ENCODE results near the gene DRAXIN. TPM values are rescaled to one million over a fixed set of nuclear protein-coding genes. Genes with fewer than 3 reads are reported as not detected.

The DRAXIN gene
- total RNA-seq, 4 donors from 2014 or later: 0.14 to 0.16 TPM; not detected in 2

DNA sequence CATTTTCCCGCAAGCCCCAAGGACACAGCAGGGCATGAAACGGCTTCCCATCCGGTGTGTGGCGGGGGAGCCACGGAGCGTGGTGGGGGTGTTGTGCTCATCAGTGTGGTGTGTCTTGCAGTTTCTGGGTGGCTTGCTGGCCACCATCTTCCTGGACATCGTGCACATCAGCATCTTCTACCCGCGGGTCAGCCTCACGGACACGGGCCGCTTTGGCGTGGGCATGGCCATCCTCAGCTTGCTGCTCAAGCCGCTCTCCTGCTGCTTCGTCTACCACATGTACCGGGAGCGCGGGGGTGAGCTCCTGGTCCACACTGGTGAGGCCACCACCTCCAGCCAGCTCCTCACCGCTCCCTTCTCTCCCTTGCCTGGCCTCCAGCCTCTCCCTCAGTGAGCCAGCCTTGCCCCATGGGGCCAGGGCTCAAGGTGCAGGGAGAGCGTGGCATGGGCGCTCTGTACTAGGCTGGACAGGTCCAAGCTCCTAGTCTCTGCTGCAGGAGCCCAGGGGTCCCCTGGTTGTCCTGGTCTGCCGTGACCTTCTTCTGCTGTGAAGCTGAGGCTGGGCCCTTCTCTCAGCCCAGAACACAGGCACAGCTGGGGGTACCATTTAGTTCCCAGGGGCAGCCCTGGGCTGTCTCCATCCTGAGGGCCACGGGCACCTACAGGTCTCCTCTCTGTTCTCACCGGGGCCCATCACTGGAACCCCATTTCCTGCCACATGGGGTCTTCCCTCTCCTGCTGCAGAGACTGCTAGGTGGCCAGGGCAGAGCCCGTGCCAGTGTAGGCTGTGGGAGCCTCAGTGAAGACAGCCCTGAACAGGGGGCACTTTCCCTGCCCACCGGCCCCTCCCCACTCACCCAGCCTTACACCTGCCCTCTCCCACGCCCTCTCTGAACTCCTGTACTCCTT lies 57.0 kb downstream of the DRAXIN start:
- in situ Hi-C loops (cut with MboI; ENCODE audit: low pct_ligation_motif_present in 1 of 4, low pct_unique_long_range_greater_than_20kb in 1 of 4, low sequenced_read_pairs in 3 of 4): no loop called here
- no peak for TF ChIP-seq POLR2AphosphoS5 (IDR thresholded peaks at IDR 0.05)
- no peak for TF ChIP-seq EP300 (IDR thresholded peaks at IDR 0.05; ENCODE audit: low read depth)
- no peak for TF ChIP-seq CTCF (IDR thresholded peaks at IDR 0.05)
- TF ChIP-seq POLR2A (IDR thresholded peaks at IDR 0.05): no peak
- intact Hi-C loops (cut with DNase I; ENCODE audit: low total_unique reads): no loop called here
- DNase-seq: no peak
- Histone ChIP-seq H3K27me3 (no peaks in the 10 kb centered on the region), H3K4me1 (no peaks in the 10 kb centered on the region), H3K9me3 (no peaks in the 10 kb centered on the region), H3K27ac (no peak overlapping the region), H3K36me3 (peaks cover 0 to 7% (median 0%) of the 10 kb centered on the region in 4 donors), H3K4me3 (no peak overlapping the region)
- WGBS, 2 donors (ENCODE audit: low coverage in 1 of 2): 92 to 100% methylated on average over 1 to 27 of the region's 27 CpGs

DNA sequence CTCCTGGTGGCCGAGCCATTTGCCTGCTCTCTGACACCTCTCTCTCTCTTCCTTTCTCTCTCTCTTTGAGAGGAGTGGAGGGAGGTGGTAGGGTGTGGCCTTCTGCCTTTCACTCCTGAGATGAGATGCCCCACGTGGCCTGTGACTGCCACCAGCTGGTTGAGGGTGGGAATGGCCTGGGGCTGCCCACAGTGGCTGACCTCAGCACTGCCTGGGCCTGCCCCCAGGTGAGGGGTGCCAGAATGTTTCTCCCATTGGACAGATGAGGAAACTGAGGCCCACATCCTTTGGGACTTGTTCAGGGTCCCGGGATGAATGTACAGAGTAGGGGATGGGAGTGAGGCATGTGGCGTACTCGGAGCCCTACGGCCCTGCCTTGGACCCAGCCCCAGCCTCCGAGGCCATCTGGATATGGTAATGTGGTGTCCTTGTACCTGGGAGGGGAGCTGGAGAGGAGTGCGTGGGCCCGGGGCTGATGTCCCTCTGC lies 57.7 kb downstream of the DRAXIN start:
- intact Hi-C loops (cut with DNase I; ENCODE audit: low total_unique reads) (no loop called here), in situ Hi-C loops (cut with MboI; ENCODE audit: low pct_ligation_motif_present in 1 of 4, low pct_unique_long_range_greater_than_20kb in 1 of 4, low sequenced_read_pairs in 3 of 4) (no loop called here)
- Histone ChIP-seq H3K36me3 (peaks cover 0 to 7% (median 0%) of the 10 kb centered on the region in 4 donors), H3K9me3 (no peaks in the 10 kb centered on the region), H3K4me3 (no peak overlapping the region), H3K27me3 (no peaks in the 10 kb centered on the region), H3K4me1 (no peaks in the 10 kb centered on the region), H3K27ac (no peak overlapping the region)
- DNase-seq: peak; percentile 47
- TF ChIP-seq POLR2AphosphoS5 (IDR thresholded peaks at IDR 0.05): no peak
- peak in 3 of 5 experiments; percentile 21 to 54 (median 48) for TF ChIP-seq CTCF (IDR thresholded peaks at IDR 0.05)
- WGBS, 2 donors (ENCODE audit: low coverage in 1 of 2): 79% methylated on average over 9 of the region's 9 CpGs; no CpG with 5 or more reads in 1 of the 2 donors

DNA sequence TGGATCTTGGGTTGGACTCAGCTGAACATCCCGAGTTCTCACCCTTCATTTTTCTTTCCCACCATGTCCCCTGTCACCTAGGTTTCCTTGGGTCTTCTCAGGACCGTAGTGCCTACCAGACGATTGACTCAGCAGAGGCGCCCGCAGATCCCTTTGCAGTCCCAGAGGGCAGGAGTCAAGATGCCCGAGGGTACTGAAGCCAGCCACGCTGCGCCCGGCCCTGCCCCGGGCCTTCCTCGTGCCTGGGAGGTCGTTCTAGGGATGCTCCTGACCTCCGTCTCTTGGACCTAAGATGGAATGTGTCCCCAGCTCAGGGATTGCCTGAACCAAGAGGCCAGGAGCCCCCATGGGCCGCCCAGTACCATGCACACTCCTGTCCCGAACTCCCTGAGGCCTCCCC lies 58.5 kb downstream of the DRAXIN start:
- TF ChIP-seq POLR2AphosphoS5 (IDR thresholded peaks at IDR 0.05) (no peak), CTCF (IDR thresholded peaks at IDR 0.05) (no peak), POLR2A (IDR thresholded peaks at IDR 0.05) (no peak), EP300 (IDR thresholded peaks at IDR 0.05; ENCODE audit: low read depth) (no peak)
- intact Hi-C loops (cut with DNase I; ENCODE audit: low total_unique reads): no loop called here
- in situ Hi-C loops (cut with MboI; ENCODE audit: low pct_ligation_motif_present in 1 of 4, low pct_unique_long_range_greater_than_20kb in 1 of 4, low sequenced_read_pairs in 3 of 4): no loop called here

DNA sequence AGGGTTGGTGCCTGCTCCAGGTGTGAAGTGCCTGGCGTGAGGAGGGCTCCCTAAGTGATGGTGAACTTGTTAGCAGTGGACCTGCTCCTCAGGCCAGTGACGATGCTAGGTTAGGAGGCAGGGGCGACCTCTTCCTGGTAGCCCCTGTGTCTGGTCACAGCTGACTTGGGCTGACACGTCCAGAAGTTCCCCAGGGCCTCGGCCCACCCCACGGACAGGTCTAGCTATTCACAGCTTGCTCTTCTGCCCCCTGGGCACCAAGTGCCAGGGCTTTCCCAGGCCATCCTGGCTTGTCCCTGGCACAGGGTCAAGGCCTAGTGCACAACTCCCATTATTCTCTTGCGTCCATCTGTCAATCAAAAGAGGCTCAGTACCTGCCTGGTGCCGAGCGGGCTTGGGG lies 59.6 kb downstream of the DRAXIN start:
- in situ Hi-C loops (cut with MboI; ENCODE audit: low pct_ligation_motif_present in 1 of 4, low pct_unique_long_range_greater_than_20kb in 1 of 4, low sequenced_read_pairs in 3 of 4) (no loop called here), intact Hi-C loops (cut with DNase I; ENCODE audit: low total_unique reads) (no loop called here)
- no peaks in the 10 kb centered on the region for H3K9me3 ChIP-seq
- H3K4me3 ChIP-seq: no peak overlapping the region
- H3K27ac ChIP-seq: no peak overlapping the region
- DNase-seq: no peak
- H3K4me1 ChIP-seq: no peaks in the 10 kb centered on the region
- 91% methylated on average over 7 of the region's 9 CpGs; no CpG with 5 or more reads in 1 of the 2 donors for WGBS, 2 donors (ENCODE audit: low coverage in 1 of 2)
- TF ChIP-seq POLR2AphosphoS5 (IDR thresholded peaks at IDR 0.05): no peak
- TF ChIP-seq CTCF (IDR thresholded peaks at IDR 0.05): no peak
- H3K36me3 ChIP-seq: peaks cover 0 to 3% (median 0%) of the 10 kb centered on the region in 4 donors
- peaks cover 7% of the 10 kb centered on the region for H3K27me3 ChIP-seq

More for the DNA sequence above, 58.5 kb downstream of the DRAXIN start:
- DNase-seq: no peak
- no peak overlapping the region for H3K27ac ChIP-seq
- H3K4me3 ChIP-seq: no peak overlapping the region
- H3K4me1 ChIP-seq: no peaks in the 10 kb centered on the region
- H3K36me3 ChIP-seq: peaks cover 0 to 7% (median 0%) of the 10 kb centered on the region in 4 donors
- H3K9me3 ChIP-seq: no peaks in the 10 kb centered on the region
- peaks cover 2% of the 10 kb centered on the region for H3K27me3 ChIP-seq
- 95% methylated on average over 15 of the region's 15 CpGs; no CpG with 5 or more reads in 1 of the 2 donors for WGBS, 2 donors (ENCODE audit: low coverage in 1 of 2)
